ENCODE measurements around the gene GPR15LG. TPM values are rescaled to one million over a fixed set of nuclear protein-coding genes. Genes with fewer than 3 reads are reported as not detected.
"Not testable (repeated sequence)": the region's sequence is repeated elsewhere in the genome, so short reads cannot be mapped to it uniquely, and the experiment has no call there.

The GPR15LG gene
- not detected in 2 replicates for total RNA-seq (2014; rRNA removed; shearing (Covaris generic); ENCODE audit: low replicate concordance)

GRCh38 chr10:84173501-84173929 is at the start of gene GPR15LG:
Gene GPR15LG (plus strand): TSS chr10:84173801. CDS start chr10:84173852, 51 bp downstream.
- DNase-seq (ENCODE audit: low read depth) = no peak
- in situ Hi-C loops (cut with HindIII; ENCODE audit: low pct_unique_long_range_greater_than_20kb, low sequenced_read_pairs) = no loop called here

GRCh38 chr10:84125910-84126784 is 47.5 kb upstream of the GPR15LG start:
- in situ Hi-C loops (cut with HindIII; ENCODE audit: low pct_unique_long_range_greater_than_20kb, low sequenced_read_pairs); DNase-seq (ENCODE audit: low read depth): not testable (repeated sequence)

- in situ Hi-C loops (cut with HindIII; ENCODE audit: low pct_unique_long_range_greater_than_20kb, low sequenced_read_pairs) = no loop called here
- DNase-seq (ENCODE audit: low read depth) = no peak
Observed at GRCh38 chr10:84126785-84127167, 46.8 kb upstream of the GPR15LG start.

- in situ Hi-C loops (cut with HindIII; ENCODE audit: low pct_unique_long_range_greater_than_20kb, low sequenced_read_pairs) = no loop called here
- DNase-seq (ENCODE audit: low read depth) = peak; percentile 48
Observed at GRCh38 chr10:84135836-84136235, 37.8 kb upstream of the GPR15LG start.

- in situ Hi-C loops (cut with HindIII; ENCODE audit: low pct_unique_long_range_greater_than_20kb, low sequenced_read_pairs) = no loop called here
- no peak for DNase-seq (ENCODE audit: low read depth)
Observed at GRCh38 chr10:84137811-84138210, 35.8 kb upstream of the GPR15LG start.

- no peak for DNase-seq (ENCODE audit: low read depth)
Observed at GRCh38 chr10:84138478-84139125, 35.0 kb upstream of the GPR15LG start.

GRCh38 chr10:84139126-84140035 is 34.2 kb upstream of the GPR15LG start, which contains the start of gene GHITM:
Gene GHITM (plus strand): TSS chr10:84139509. CDS start chr10:84141501, 1,992 bp downstream.
- peak; percentile 95 for DNase-seq (ENCODE audit: low read depth)
- in situ Hi-C loops (cut with HindIII; ENCODE audit: low pct_unique_long_range_greater_than_20kb, low sequenced_read_pairs) = no loop called here

More at GRCh38 chr10:84138478-84139125, 35.0 kb upstream of the GPR15LG start:
- in situ Hi-C loops (cut with HindIII; ENCODE audit: low pct_unique_long_range_greater_than_20kb, low sequenced_read_pairs) = no loop called here

GRCh38 chr10:84140036-84140379 is 33.6 kb upstream of the GPR15LG start:
- in situ Hi-C loops (cut with HindIII; ENCODE audit: low pct_unique_long_range_greater_than_20kb, low sequenced_read_pairs) = no loop called here
- no peak for DNase-seq (ENCODE audit: low read depth)

GRCh38 chr10:84147347-84147746 is 26.3 kb upstream of the GPR15LG start:
- in situ Hi-C loops (cut with HindIII; ENCODE audit: low pct_unique_long_range_greater_than_20kb, low sequenced_read_pairs) = no loop called here

GRCh38 chr10:84148006-84148597 is 25.5 kb upstream of the GPR15LG start:
- DNase-seq (ENCODE audit: low read depth); in situ Hi-C loops (cut with HindIII; ENCODE audit: low pct_unique_long_range_greater_than_20kb, low sequenced_read_pairs): not testable (repeated sequence)

More at GRCh38 chr10:84147347-84147746, 26.3 kb upstream of the GPR15LG start:
- no peak for DNase-seq (ENCODE audit: low read depth)

GRCh38 chr10:84149854-84150253 is 23.7 kb upstream of the GPR15LG start:
- in situ Hi-C loops (cut with HindIII; ENCODE audit: low pct_unique_long_range_greater_than_20kb, low sequenced_read_pairs) = no loop called here

GRCh38 chr10:84152769-84153168 is 20.8 kb upstream of the GPR15LG start:
- in situ Hi-C loops (cut with HindIII; ENCODE audit: low pct_unique_long_range_greater_than_20kb, low sequenced_read_pairs) = no loop called here
- no peak for DNase-seq (ENCODE audit: low read depth)

More at GRCh38 chr10:84149854-84150253, 23.7 kb upstream of the GPR15LG start:
- DNase-seq (ENCODE audit: low read depth) = no peak

- no peak for DNase-seq (ENCODE audit: low read depth)
- in situ Hi-C loops (cut with HindIII; ENCODE audit: low pct_unique_long_range_greater_than_20kb, low sequenced_read_pairs) = no loop called here
Observed at GRCh38 chr10:84155521-84155920, 18.1 kb upstream of the GPR15LG start.

GRCh38 chr10:84156009-84156408 is 17.6 kb upstream of the GPR15LG start:
- in situ Hi-C loops (cut with HindIII; ENCODE audit: low pct_unique_long_range_greater_than_20kb, low sequenced_read_pairs) = no loop called here
- no peak for DNase-seq (ENCODE audit: low read depth)

- DNase-seq (ENCODE audit: low read depth) = peak; percentile 53
- in situ Hi-C loops (cut with HindIII; ENCODE audit: low pct_unique_long_range_greater_than_20kb, low sequenced_read_pairs) = no loop called here
Observed at GRCh38 chr10:84156768-84157167, 16.8 kb upstream of the GPR15LG start.

GRCh38 chr10:84158061-84158460 is 15.5 kb upstream of the GPR15LG start:
- no peak for DNase-seq (ENCODE audit: low read depth)
- in situ Hi-C loops (cut with HindIII; ENCODE audit: low pct_unique_long_range_greater_than_20kb, low sequenced_read_pairs) = no loop called here

GRCh38 chr10:84158550-84158949 is 15.1 kb upstream of the GPR15LG start:
- DNase-seq (ENCODE audit: low read depth) = no peak
- in situ Hi-C loops (cut with HindIII; ENCODE audit: low pct_unique_long_range_greater_than_20kb, low sequenced_read_pairs) = no loop called here
